Adipocyte (in vitro differentiated cells): ENCODE measurements around the gene PXN.

Experiments
- DNase-seq: peaks from one replicate; pipeline ENCODE4 v3.0.0-alpha.2; 2015; ENCODE audit warnings: low read depth
- H3K27me3 ChIP-seq: replicated peaks from 2 replicates; pipeline ENCODE4 v1.7.0; 2013; ENCODE audit warnings: mild to moderate bottlenecking, low read length, moderate library complexity; ENCODE audit not compliant: control insufficient read depth, insufficient read depth
- H3K36me3 ChIP-seq: 2 replicates; pipeline ENCODE4 v1.7.0; 2013; ENCODE audit warnings: low read length, mild to moderate bottlenecking, moderate library complexity; ENCODE audit not compliant: control insufficient read depth, insufficient read depth, severe bottlenecking
- H3K4me1 ChIP-seq: 2 replicates; pipeline ENCODE4 v1.7.0; 2013; ENCODE audit warnings: mild to moderate bottlenecking, low read length, moderate library complexity; ENCODE audit not compliant: control insufficient read depth, insufficient read depth
- H3K4me3 ChIP-seq: 2 replicates; pipeline ENCODE4 v1.7.0; 2013; ENCODE audit warnings: mild to moderate bottlenecking, low read length, moderate library complexity
- H3K9ac ChIP-seq: 2 replicates; pipeline ENCODE4 v1.7.0; 2013; ENCODE audit warnings: mild to moderate bottlenecking, low read length, moderate library complexity
- H3K9me3 ChIP-seq: 2 replicates; pipeline ENCODE4 v1.7.0; 2013; ENCODE audit warnings: mild to moderate bottlenecking, low read length, moderate library complexity; ENCODE audit not compliant: control insufficient read depth

The PXN gene

GRCh38 chr12:120265473-120266179 is at the start of gene PXN:
Gene PXN, minus strand, starts transcription at chr12:120265730. Its CDS starts 101 bp downstream, at chr12:120265629.
- DNase-seq: peak; percentile 95
- Histone ChIP-seq H3K27me3 (no peaks in the 10 kb centered on the region), H3K4me1 (peaks cover 34% of the 10 kb centered on the region), H3K4me3 (peak within 1 kb of the TSS; percentile 93), H3K36me3 (no peaks in the 10 kb centered on the region), H3K9ac (peak within 1 kb of the TSS; percentile 88), H3K9me3 (no peaks in the 10 kb centered on the region)

DNA sequence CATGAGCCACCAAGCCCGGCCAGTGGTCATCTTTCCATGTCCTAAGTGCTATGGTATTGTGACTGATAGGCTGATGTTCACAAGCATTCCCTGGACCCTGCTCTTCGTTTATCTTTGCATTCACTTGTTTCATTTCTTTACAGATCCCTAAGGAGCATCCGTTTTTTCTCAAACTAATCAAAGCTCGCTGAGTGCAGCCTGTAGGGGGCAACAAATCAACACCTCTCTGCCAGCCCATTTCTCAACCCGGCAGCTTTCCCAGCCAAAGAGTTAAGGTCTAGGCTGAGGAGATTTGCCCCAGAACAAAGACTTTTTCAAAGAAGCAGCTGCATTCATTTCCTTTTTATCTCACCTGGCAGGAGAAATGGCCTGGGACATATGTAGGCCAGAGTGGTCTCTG is 48.7 kb upstream of the PXN start:
- no peaks in the 10 kb centered on the region for H3K27me3 ChIP-seq
- no peaks in the 10 kb centered on the region for H3K9me3 ChIP-seq
- H3K4me3 ChIP-seq: no peak overlapping the region
- H3K36me3 ChIP-seq: no peaks in the 10 kb centered on the region
- no peak for DNase-seq
- peaks cover 7% of the 10 kb centered on the region for H3K4me1 ChIP-seq
- no peak overlapping the region for H3K9ac ChIP-seq

- no peaks in the 10 kb centered on the region for H3K27me3 ChIP-seq
- H3K9ac ChIP-seq: peak within 1 kb of the TSS; percentile 94
- DNase-seq: peak; percentile 98
- peak within 1 kb of the TSS; percentile 90 for H3K4me3 ChIP-seq
- no peaks in the 10 kb centered on the region for H3K9me3 ChIP-seq
- H3K36me3 ChIP-seq: no peaks in the 10 kb centered on the region
- peaks cover 2% of the 10 kb centered on the region for H3K4me1 ChIP-seq
These were observed 36.7 kb upstream of the PXN start, which contains the start of gene SIRT4 for GRCh38 chr12:120301962-120302815. Gene SIRT4, plus strand, starts transcription at chr12:120302321. Its CDS starts 1,241 bp downstream, at chr12:120303562.

GRCh38 chr12:120292661-120293531 is 27.4 kb upstream of the PXN start, which contains the start of gene RNU4-1:
Gene RNU4-1, minus strand, starts transcription at chr12:120293237.
- no peaks in the 10 kb centered on the region for H3K9me3 ChIP-seq
- no peaks in the 10 kb centered on the region for H3K36me3 ChIP-seq
- H3K27me3 ChIP-seq: no peaks in the 10 kb centered on the region
- peak; percentile 92 for DNase-seq
- peaks cover 7% of the 10 kb centered on the region for H3K4me1 ChIP-seq
- peak within 1 kb of the TSS; percentile 98 for H3K9ac ChIP-seq
- H3K4me3 ChIP-seq: peak within 1 kb of the TSS; percentile 84

DNA sequence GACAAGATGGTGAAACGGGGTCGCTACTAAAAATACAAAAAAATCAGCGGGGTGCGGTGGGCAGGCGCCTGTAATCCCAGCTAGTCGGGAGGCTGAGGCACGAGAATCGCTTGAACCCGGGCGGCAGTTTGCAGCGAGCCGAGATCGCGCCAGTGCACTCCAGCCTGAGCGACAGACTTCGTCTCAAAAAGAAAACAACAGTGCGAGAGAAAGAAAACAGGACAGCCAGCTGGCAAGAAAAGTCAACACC is 26.8 kb upstream of the PXN start:
- H3K9me3 ChIP-seq: no peaks in the 10 kb centered on the region
- peaks cover 7% of the 10 kb centered on the region for H3K4me1 ChIP-seq
- no peak for DNase-seq
- peak overlapping the region; percentile 98 for H3K9ac ChIP-seq
- H3K36me3 ChIP-seq: no peaks in the 10 kb centered on the region
- peak overlapping the region; percentile 84 for H3K4me3 ChIP-seq
- H3K27me3 ChIP-seq: no peaks in the 10 kb centered on the region

DNA sequence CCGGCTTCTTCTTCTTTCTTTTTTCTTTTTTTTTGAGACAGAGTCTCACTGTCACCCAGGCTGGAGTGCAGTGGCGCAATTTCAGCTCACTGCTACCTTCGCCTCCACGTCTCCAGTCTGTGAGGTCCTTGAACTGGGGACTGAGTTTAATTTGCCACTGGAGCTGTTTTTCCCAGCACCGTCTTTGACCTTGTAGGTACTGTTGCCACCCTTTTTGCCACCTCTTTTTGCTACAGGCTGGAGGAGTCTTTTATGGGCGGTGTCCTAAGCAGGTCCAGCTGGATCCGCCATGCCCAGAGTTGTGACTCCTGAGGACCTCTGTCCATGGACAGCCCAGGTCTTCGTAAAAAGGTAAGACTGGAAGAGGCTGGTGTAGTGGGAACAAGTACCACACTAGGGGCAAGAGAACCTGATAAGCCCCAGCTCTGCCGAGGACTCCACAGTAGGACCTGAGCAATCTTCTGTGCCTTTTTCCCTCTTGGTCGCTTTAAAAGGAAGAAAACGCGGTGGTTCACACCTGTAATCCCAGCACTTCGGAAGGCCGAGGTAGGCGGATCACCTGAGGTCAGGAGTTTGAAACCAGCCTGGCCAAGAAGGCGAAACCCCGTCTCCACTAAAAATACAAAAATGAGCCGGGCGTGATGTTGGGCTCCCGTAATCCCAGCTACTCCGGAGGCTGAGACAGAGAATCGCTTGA is 25.2 kb upstream of the PXN start:
- H3K9ac ChIP-seq: peak overlapping the region; percentile 98
- peak; percentile 24 for DNase-seq
- no peaks in the 10 kb centered on the region for H3K9me3 ChIP-seq
- peak overlapping the region; percentile 63 for H3K4me3 ChIP-seq
- peaks cover 12% of the 10 kb centered on the region for H3K4me1 ChIP-seq
- H3K36me3 ChIP-seq: no peaks in the 10 kb centered on the region
- no peaks in the 10 kb centered on the region for H3K27me3 ChIP-seq

DNA sequence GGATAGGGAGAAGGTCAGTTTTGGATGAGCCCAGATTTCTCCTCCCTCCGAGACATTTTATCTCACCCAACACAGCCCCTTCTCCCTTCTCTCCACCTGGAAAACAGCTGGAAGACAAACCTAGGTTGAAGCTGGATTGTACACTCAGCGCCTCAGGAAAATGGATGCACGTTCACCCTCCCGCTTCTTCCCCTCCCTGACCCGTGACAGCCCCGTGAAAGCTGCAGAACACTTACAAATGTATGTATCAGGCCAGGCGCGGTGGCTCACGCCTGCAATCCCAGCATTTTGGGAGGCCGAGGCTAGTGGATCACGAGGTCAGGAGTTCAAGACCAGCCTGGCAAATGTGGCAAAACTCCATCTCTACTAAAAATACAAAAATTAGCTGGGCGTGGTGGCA is 22.0 kb upstream of the PXN start:
- Histone ChIP-seq H3K4me1 (peaks cover 12% of the 10 kb centered on the region), H3K36me3 (no peaks in the 10 kb centered on the region), H3K27me3 (no peaks in the 10 kb centered on the region), H3K9me3 (no peaks in the 10 kb centered on the region), H3K4me3 (no peak overlapping the region), H3K9ac (no peak overlapping the region)
- no peak for DNase-seq

DNA sequence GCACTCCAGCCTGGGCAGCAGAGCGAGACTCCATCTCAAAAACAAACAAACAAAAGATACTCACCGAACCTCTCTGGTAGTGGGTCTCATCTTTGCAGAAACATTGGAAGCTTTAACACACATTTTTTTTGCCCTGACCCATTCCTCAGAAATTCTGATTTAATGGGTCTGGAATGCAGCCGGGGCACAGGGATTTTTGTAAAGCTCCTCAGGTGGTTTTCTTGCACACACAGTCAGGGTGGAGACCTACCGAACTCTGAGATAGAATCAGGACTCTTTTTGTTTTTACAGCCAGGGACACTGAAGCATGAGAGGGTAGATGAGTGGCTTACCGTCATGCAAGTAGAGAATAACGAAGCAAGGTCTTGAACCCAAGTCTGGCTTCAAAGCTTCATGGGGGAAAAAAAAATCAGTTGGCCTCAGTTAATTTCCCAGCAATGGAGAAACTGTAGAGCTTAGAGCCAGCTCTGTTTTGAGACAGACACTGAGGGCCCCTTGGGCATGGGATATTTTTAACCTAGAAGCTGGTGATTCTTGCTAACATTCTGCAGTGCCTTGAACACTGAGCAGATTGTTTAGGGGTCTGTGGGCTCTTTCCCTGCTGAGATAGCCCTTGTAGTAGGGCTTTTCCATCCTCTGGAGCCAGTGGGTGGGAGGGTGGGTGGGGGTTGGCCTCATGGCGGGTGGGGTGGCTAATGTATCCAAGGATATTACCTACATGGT is 21.4 kb upstream of the PXN start:
- H3K9ac ChIP-seq: no peak overlapping the region
- H3K36me3 ChIP-seq: no peaks in the 10 kb centered on the region
- H3K4me3 ChIP-seq: no peak overlapping the region
- peaks cover 12% of the 10 kb centered on the region for H3K4me1 ChIP-seq
- DNase-seq: peak; percentile 15
- H3K27me3 ChIP-seq: no peaks in the 10 kb centered on the region
- no peaks in the 10 kb centered on the region for H3K9me3 ChIP-seq

GRCh38 chr12:120284381-120284780 is 18.9 kb upstream of the PXN start:
- Histone ChIP-seq H3K27me3 (no peaks in the 10 kb centered on the region), H3K36me3 (no peaks in the 10 kb centered on the region), H3K9me3 (no peaks in the 10 kb centered on the region), H3K9ac (no peak overlapping the region), H3K4me3 (no peak overlapping the region), H3K4me1 (peaks cover 5% of the 10 kb centered on the region)
- DNase-seq: no peak

DNA sequence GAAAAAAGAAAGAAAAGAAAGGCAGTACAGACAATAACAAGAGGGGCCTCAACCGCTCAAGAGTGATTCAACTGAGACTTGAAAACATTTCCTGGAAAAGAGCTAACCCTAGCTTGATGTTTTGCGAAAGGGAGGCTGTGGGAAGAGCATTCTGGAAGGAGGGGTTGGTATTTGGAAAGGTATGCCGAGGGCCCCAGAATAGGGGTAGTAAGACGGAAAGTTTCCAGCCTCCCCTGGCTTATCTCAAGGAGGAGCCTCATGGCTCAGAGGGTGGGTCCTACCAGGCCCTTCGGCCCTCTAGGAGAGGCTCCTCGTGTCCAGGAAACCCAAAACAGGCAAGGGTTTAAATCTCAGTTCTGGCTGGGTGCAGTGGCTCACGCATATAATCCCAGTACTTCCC is 17.8 kb upstream of the PXN start:
- H3K36me3 ChIP-seq: no peaks in the 10 kb centered on the region
- no peak for DNase-seq

More for the DNA sequence above, 17.8 kb upstream of the PXN start:
- Histone ChIP-seq H3K4me1 (peaks cover 5% of the 10 kb centered on the region), H3K9me3 (no peaks in the 10 kb centered on the region), H3K27me3 (no peaks in the 10 kb centered on the region), H3K9ac (no peak overlapping the region), H3K4me3 (no peak overlapping the region)
